Suprapubic skin (tissue), 4 donors: ENCODE data around the gene MDFIC.

Source experiments
- CTCF ChIP-seq, 2 donors: fragments of 200-600 bp in 1 of 2; fragments of 450-650 bp in 1 of 2; sonication (generic) in 1 of 2; IDR thresholded peaks; one replicate each; pipeline ENCODE4 v1.5.1; 2016 to 2019; ENCODE audit warnings: antibody characterized with exemption in 2 of 2, mild to moderate bottlenecking in 1 of 2, moderate library complexity in 1 of 2
- POLR2A ChIP-seq, 2 donors: fragments of 450-650 bp; IDR thresholded peaks; one replicate each; pipeline ENCODE4 v1.6.1; 2017; ENCODE audit warnings: antibody characterized with exemption in 2 of 2, mild to moderate bottlenecking in 2 of 2, moderate library complexity in 2 of 2
- POLR2AphosphoS5 ChIP-seq, 3 donors: sonication (generic); formaldehyde crosslinking; IDR thresholded peaks; one replicate each; pipeline ENCODE4 v1.6.1; 2017; ENCODE audit warnings: antibody characterized with exemption in 3 of 3

- no peak for TF ChIP-seq CTCF (IDR thresholded peaks at IDR 0.05)
- no peak for TF ChIP-seq POLR2AphosphoS5 (IDR thresholded peaks at IDR 0.05)
- TF ChIP-seq POLR2A (IDR thresholded peaks at IDR 0.05) = no peak
Measured at GRCh38 chr7:115040495-115040894, 118.6 kb downstream of the MDFIC start.
